Thyroid gland (tissue), 4 donors: ENCODE measurements around the gene SHROOM2.

Experiments
- POLR2A ChIP-seq, 2 donors: fragments of 450-650 bp; IDR thresholded peaks; one replicate each; pipeline ENCODE4 v1.6.1; 2017; ENCODE audit warnings: antibody characterized with exemption in 2 of 2, mild to moderate bottlenecking in 2 of 2, moderate library complexity in 1 of 2
- TF ChIP-seq, protein P1 (sequence below), 6 experiments: fragments of 200-600 bp in 3 of 6; fragments of 450-650 bp in 3 of 6; sonication (generic) in 3 of 6; IDR thresholded peaks; one replicate each; pipeline ENCODE4 v1.5.1; 2016 to 2019; ENCODE audit warnings: antibody characterized with exemption in 6 of 6, mild to moderate bottlenecking in 2 of 6, inconsistent platforms in 1 of 6, moderate library complexity in 1 of 6

- TF ChIP-seq, protein P1, sequence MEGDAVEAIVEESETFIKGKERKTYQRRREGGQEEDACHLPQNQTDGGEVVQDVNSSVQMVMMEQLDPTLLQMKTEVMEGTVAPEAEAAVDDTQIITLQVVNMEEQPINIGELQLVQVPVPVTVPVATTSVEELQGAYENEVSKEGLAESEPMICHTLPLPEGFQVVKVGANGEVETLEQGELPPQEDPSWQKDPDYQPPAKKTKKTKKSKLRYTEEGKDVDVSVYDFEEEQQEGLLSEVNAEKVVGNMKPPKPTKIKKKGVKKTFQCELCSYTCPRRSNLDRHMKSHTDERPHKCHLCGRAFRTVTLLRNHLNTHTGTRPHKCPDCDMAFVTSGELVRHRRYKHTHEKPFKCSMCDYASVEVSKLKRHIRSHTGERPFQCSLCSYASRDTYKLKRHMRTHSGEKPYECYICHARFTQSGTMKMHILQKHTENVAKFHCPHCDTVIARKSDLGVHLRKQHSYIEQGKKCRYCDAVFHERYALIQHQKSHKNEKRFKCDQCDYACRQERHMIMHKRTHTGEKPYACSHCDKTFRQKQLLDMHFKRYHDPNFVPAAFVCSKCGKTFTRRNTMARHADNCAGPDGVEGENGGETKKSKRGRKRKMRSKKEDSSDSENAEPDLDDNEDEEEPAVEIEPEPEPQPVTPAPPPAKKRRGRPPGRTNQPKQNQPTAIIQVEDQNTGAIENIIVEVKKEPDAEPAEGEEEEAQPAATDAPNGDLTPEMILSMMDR (IDR thresholded peaks at IDR 0.05): no peak
- TF ChIP-seq POLR2A (IDR thresholded peaks at IDR 0.05): no peak
Observed at GRCh38 chrX:9983846-9984245, 197.6 kb downstream of the SHROOM2 start.
